ENCODE data around the gene STX19. TPM values are rescaled to one million over a fixed set of nuclear protein-coding genes. Genes with fewer than 3 reads are reported as not detected.

The STX19 gene
- total RNA-seq, 1 donor from 2014 or later = 3.8 TPM

DNA sequence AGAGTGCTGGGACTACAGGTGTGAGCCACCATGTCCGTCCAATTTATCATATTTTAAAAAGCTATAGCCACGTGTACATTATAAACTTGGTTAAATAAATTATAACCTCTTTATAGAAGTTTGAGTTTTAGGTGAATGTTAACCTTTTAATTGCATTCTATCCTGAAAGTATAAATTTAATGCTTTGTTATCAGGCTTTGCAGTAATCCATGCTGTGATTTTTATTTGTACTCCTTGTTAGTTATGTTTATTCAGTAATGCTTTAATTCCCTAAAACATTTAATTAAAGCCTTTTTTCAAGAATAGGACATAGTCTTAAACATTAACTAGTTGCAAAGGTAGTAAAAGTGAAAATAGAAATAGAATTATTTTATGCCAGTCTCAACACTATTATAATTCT, 36.8 kb downstream of the STX19 start:
- H3K27ac ChIP-seq = no peak overlapping the region
- no peaks in the 10 kb centered on the region for H3K27me3 ChIP-seq (ENCODE audit: low read depth)
- peaks cover 5% of the 10 kb centered on the region for H3K4me1 ChIP-seq
- intact Hi-C loops (cut with DNase I) = no loop called here
- H3K4me3 ChIP-seq = no peak overlapping the region
- TF ChIP-seq, protein P1, sequence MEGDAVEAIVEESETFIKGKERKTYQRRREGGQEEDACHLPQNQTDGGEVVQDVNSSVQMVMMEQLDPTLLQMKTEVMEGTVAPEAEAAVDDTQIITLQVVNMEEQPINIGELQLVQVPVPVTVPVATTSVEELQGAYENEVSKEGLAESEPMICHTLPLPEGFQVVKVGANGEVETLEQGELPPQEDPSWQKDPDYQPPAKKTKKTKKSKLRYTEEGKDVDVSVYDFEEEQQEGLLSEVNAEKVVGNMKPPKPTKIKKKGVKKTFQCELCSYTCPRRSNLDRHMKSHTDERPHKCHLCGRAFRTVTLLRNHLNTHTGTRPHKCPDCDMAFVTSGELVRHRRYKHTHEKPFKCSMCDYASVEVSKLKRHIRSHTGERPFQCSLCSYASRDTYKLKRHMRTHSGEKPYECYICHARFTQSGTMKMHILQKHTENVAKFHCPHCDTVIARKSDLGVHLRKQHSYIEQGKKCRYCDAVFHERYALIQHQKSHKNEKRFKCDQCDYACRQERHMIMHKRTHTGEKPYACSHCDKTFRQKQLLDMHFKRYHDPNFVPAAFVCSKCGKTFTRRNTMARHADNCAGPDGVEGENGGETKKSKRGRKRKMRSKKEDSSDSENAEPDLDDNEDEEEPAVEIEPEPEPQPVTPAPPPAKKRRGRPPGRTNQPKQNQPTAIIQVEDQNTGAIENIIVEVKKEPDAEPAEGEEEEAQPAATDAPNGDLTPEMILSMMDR (IDR thresholded peaks at IDR 0.05) = no peak
- H3K9me3 ChIP-seq = no peaks in the 10 kb centered on the region
- no peak for ATAC-seq
- peaks cover under 1% of the 10 kb centered on the region for H3K36me3 ChIP-seq
- no peak for DNase-seq

DNA sequence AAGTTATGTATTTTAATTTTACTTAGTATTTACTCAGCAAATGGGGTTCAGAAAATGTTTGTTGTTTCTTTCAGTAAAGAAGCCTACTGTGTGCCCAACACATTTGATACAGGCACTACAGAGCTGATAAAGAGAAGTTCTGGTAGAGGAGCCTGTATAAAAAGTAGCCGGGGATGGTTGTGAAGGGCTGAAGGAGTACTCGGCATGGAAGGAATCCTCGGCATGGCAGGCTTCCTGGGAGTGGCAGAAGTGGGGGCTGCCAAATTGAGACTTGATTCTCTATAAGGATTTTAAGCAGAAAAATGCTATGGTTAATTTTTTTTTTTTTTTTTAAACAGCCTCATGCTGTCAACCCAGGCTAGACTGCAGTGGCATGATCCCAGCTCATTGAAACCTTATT, 39.2 kb downstream of the STX19 start:
- DNase-seq = no peak
- Histone ChIP-seq H3K9me3 (no peaks in the 10 kb centered on the region), H3K36me3 (no peaks in the 10 kb centered on the region), H3K4me1 (peaks cover 5% of the 10 kb centered on the region), H3K4me3 (no peak overlapping the region), H3K27me3 (ENCODE audit: low read depth) (no peaks in the 10 kb centered on the region), H3K27ac (no peak overlapping the region)
- TF ChIP-seq, protein P1 (IDR thresholded peaks at IDR 0.05) = no peak
- intact Hi-C loops (cut with DNase I) = no loop called here
- peak; percentile 64 to 80 for ATAC-seq

DNA sequence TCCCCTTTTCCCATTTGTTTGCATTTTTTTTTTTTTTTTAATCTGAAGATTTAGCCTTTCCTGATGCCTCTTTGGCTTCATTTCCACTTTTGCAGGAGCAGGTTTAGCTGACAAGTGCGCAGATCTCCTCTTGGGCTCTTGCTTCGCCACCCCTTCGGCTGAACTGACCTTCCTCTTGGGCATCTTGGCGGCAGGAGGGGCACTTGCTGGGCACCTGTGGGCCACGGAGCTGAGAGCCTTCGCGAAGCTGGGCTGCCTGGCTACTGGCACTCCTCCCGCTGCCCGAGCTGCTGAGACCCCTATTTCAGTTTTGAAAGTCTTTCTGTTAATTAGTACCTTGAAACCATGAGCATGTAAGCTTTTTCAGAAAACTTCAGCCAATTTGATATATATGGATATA, 39.6 kb downstream of the STX19 start:
- Histone ChIP-seq H3K27ac (no peak overlapping the region), H3K27me3 (ENCODE audit: low read depth) (no peaks in the 10 kb centered on the region), H3K4me3 (no peak overlapping the region), H3K4me1 (peaks cover 5% of the 10 kb centered on the region), H3K36me3 (no peaks in the 10 kb centered on the region), H3K9me3 (no peaks in the 10 kb centered on the region)
- TF ChIP-seq, protein P1 (IDR thresholded peaks at IDR 0.05) = no peak
- DNase-seq (no peak), ATAC-seq (peak; percentile 21 to 45)
- intact Hi-C loops (cut with DNase I) = no loop called here

DNA sequence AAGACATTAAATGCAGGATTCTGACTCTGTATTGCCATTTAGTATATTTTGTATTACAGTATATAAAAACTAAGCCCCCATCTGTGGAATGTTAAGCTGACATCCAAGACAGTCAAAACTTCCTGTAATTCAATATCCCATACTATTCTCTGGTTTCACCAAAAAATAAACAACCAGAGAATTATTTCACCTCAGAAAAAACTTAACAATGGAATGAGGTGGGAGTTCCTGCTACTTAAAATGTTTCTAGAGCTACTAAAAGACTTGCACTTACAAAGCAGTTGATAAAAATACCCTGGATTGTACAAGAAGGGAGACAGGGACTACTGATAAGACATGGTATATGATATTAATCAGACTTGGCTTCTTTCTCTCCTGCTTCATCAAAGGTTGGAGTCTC, 40.1 kb downstream of the STX19 start:
- peaks cover 5% of the 10 kb centered on the region for H3K4me1 ChIP-seq
- ATAC-seq (no peak), DNase-seq (no peak)
- intact Hi-C loops (cut with DNase I) = no loop called here
- H3K9me3 ChIP-seq = no peaks in the 10 kb centered on the region
- H3K27ac ChIP-seq = no peak overlapping the region
- no peaks in the 10 kb centered on the region for H3K36me3 ChIP-seq
- no peaks in the 10 kb centered on the region for H3K27me3 ChIP-seq (ENCODE audit: low read depth)
- TF ChIP-seq, protein P1 (IDR thresholded peaks at IDR 0.05) = no peak
- no peak overlapping the region for H3K4me3 ChIP-seq

DNA sequence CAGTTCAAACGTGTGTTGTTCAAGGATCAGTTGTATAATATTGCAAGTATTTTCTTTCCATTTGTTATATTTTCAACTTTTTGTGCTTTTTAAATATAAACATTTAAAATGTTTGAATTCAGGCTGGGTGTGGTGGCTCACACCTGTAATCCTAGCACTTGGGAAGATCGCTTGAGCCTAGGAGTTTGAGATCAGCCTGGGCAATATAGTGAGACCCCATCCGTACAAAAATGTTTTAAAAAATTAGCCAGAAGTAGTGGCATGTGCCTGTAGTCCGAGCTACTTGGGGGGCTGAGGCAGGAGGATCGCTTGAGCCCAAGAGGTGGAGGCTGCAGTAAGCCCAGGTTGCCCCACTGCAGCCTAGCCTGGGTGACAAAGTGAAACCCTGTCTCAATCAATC, 43.8 kb downstream of the STX19 start:
- Histone ChIP-seq H3K9me3 (no peaks in the 10 kb centered on the region), H3K4me3 (no peak overlapping the region), H3K27ac (no peak overlapping the region), H3K36me3 (no peaks in the 10 kb centered on the region), H3K4me1 (peaks cover 15% of the 10 kb centered on the region), H3K27me3 (ENCODE audit: low read depth) (no peaks in the 10 kb centered on the region)
- intact Hi-C loops (cut with DNase I) = no loop called here
- TF ChIP-seq, protein P1 (IDR thresholded peaks at IDR 0.05) = no peak
- no peak for ATAC-seq
- no peak for DNase-seq

DNA sequence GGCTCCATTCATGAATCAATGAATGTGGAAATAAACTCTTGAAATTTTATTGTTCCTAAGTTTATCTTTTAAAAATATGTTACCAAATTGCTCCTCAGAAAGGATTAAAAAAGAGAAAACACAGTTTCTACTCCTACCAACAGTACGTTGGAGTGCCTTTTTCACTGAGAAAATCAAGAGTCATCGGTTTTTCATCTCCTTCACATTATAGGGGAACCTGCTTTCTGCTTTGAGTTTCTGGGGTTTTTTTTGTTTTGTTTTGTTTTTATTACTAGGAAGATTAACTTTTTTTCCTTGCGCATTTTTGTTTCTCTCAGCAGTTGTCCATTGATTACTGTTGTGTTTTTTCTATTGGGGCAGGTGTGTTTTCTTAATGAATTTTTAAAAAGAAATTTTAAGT, 45.0 kb downstream of the STX19 start:
- ATAC-seq (no peak), DNase-seq (no peak)
- TF ChIP-seq, protein P1 (IDR thresholded peaks at IDR 0.05) = no peak
- intact Hi-C loops (cut with DNase I) = no loop called here
- Histone ChIP-seq H3K36me3 (no peaks in the 10 kb centered on the region), H3K27ac (no peak overlapping the region), H3K4me3 (no peak overlapping the region), H3K9me3 (no peaks in the 10 kb centered on the region), H3K27me3 (ENCODE audit: low read depth) (no peaks in the 10 kb centered on the region), H3K4me1 (peaks cover 11% of the 10 kb centered on the region)
